BLaER1 (cell line): ENCODE measurements around the gene DLG2.
"Not testable (repeated sequence)": the region's sequence is repeated elsewhere in the genome, so short reads cannot be mapped to it uniquely, and the experiment has no call there.

Source experiments
- H3K27ac ChIP-seq: shearing (Covaris generic); formaldehyde crosslinking; 2 replicates; pipeline ENCODE4 v1.8.1; 2022
- H3K27me3 ChIP-seq: shearing (Covaris generic); formaldehyde crosslinking; 2 replicates; pipeline ENCODE4 v1.8.1; 2022
- H3K36me3 ChIP-seq: shearing (Covaris generic); formaldehyde crosslinking; 2 replicates; pipeline ENCODE4 v1.8.1; 2022
- H3K4me1 ChIP-seq: shearing (Covaris generic); formaldehyde crosslinking; 2 replicates; pipeline ENCODE4 v1.8.1; 2022
- H3K4me2 ChIP-seq: shearing (Covaris generic); formaldehyde crosslinking; 2 replicates; pipeline ENCODE4 v1.8.1; 2022
- H3K4me3 ChIP-seq: shearing (Covaris generic); formaldehyde crosslinking; 2 replicates; pipeline ENCODE4 v1.8.1; 2022
- H3K9ac ChIP-seq: shearing (Covaris generic); formaldehyde crosslinking; 2 replicates; pipeline ENCODE4 v1.8.1; 2022
- H3K9me3 ChIP-seq: shearing (Covaris generic); formaldehyde crosslinking; 2 replicates; pipeline ENCODE4 v1.8.1; 2022
- H4K20me1 ChIP-seq: shearing (Covaris generic); formaldehyde crosslinking; 2 replicates; pipeline ENCODE4 v1.8.1; 2022
- Cebpa-rat ChIP-seq: shearing (Covaris generic); IDR thresholded peaks from 2 replicates; pipeline ENCODE4 v1.8.1; 2022

Gene DLG2

GRCh38 chr11:85647078-85647477 lies 19.9 kb upstream of the DLG2 start:
- peak overlapping the region; percentile 91 for H3K4me2 ChIP-seq
- H4K20me1 ChIP-seq = peaks cover 11% of the 10 kb centered on the region; the same call in 1 of the 2 replicates
- H3K27me3 ChIP-seq = no peaks in the 10 kb centered on the region
- TF ChIP-seq Cebpa-rat = no peak
- peaks cover 15% of the 10 kb centered on the region for H3K36me3 ChIP-seq
- peak overlapping the region; percentile 74 for H3K4me3 ChIP-seq
- H3K9me3 ChIP-seq = no peaks in the 10 kb centered on the region
- H3K4me1 ChIP-seq = peaks cover 23% of the 10 kb centered on the region
- H3K9ac ChIP-seq = peak overlapping the region; percentile 81
- peak overlapping the region; percentile 65; the same call in 1 of the 2 replicates for H3K27ac ChIP-seq

- Histone ChIP-seq H3K4me1 (peaks cover 7% of the 10 kb centered on the region), H3K36me3 (peaks cover 4% of the 10 kb centered on the region; the same call in 1 of the 2 replicates), H3K4me2 (no peak overlapping the region), H3K9ac (no peak overlapping the region), H4K20me1 (no peaks in the 10 kb centered on the region), H3K9me3 (no peaks in the 10 kb centered on the region), H3K4me3 (no peak overlapping the region), H3K27ac (no peak overlapping the region), H3K27me3 (no peaks in the 10 kb centered on the region)
- TF ChIP-seq Cebpa-rat = no peak
Observed at GRCh38 chr11:85643191-85643614, 16.1 kb upstream of the DLG2 start.

- TF ChIP-seq Cebpa-rat = no peak
Observed at GRCh38 chr11:85634747-85635146, 7.6 kb upstream of the DLG2 start.

GRCh38 chr11:85628771-85629341 lies 1.7 kb upstream of the DLG2 start:
- Histone ChIP-seq H3K4me2 (peak overlapping the region; percentile 85), H3K36me3 (peaks cover 24% of the 10 kb centered on the region; the same call in 1 of the 2 replicates), H3K4me3 (peak overlapping the region; percentile 72), H3K27me3 (no peaks in the 10 kb centered on the region), H4K20me1 (no peaks in the 10 kb centered on the region; the same call in 1 of the 2 replicates), H3K9ac (peak overlapping the region; percentile 72), H3K4me1 (peaks cover 32% of the 10 kb centered on the region), H3K9me3 (no peaks in the 10 kb centered on the region), H3K27ac (peak overlapping the region; percentile 33)
- TF ChIP-seq Cebpa-rat = no peak

More at GRCh38 chr11:85634747-85635146, 7.6 kb upstream of the DLG2 start:
- Histone ChIP-seq H3K9me3 (no peaks in the 10 kb centered on the region), H3K27me3 (no peaks in the 10 kb centered on the region), H3K4me3 (no peak overlapping the region), H3K9ac (no peak overlapping the region), H3K4me2 (no peak overlapping the region), H4K20me1 (no peaks in the 10 kb centered on the region; the same call in 1 of the 2 replicates), H3K36me3 (peaks cover 65% of the 10 kb centered on the region), H3K27ac (no peak overlapping the region), H3K4me1 (peaks cover 10% of the 10 kb centered on the region)

GRCh38 chr11:85627998-85628770 lies 1.0 kb upstream of the DLG2 start, which contains the start of gene TMEM126B:
TMEM126B (plus strand) TSS chr11:85628593; CDS start chr11:85628608, 15 bp downstream.
- no peaks in the 10 kb centered on the region for H3K9me3 ChIP-seq
- peaks cover 23% of the 10 kb centered on the region; the same call in 1 of the 2 replicates for H3K36me3 ChIP-seq
- H4K20me1 ChIP-seq = no peaks in the 10 kb centered on the region; the same call in 1 of the 2 replicates
- peak within 1 kb of the TSS; percentile 72 for H3K9ac ChIP-seq
- TF ChIP-seq Cebpa-rat = no peak
- peaks cover 32% of the 10 kb centered on the region for H3K4me1 ChIP-seq
- H3K4me3 ChIP-seq = peak within 1 kb of the TSS; percentile 72
- H3K4me2 ChIP-seq = peak within 1 kb of the TSS; percentile 93
- H3K27me3 ChIP-seq = no peaks in the 10 kb centered on the region
- peak within 1 kb of the TSS; percentile 52 for H3K27ac ChIP-seq

GRCh38 chr11:85626496-85626895 lies 648 bp downstream of the DLG2 start:
- no peak overlapping the region for H3K9ac ChIP-seq
- no peak overlapping the region for H3K27ac ChIP-seq
- H3K4me3 ChIP-seq = no peak overlapping the region

GRCh38 chr11:85620256-85620655 lies 6.9 kb downstream of the DLG2 start:
- Histone ChIP-seq H3K27me3 (no peaks in the 10 kb centered on the region), H3K4me3 (no peak overlapping the region), H3K27ac (no peak overlapping the region), H3K4me2 (no peak overlapping the region), H3K9ac (no peak overlapping the region), H3K36me3 (no peaks in the 10 kb centered on the region), H4K20me1 (no peaks in the 10 kb centered on the region), H3K4me1 (no peaks in the 10 kb centered on the region), H3K9me3 (no peaks in the 10 kb centered on the region)
- TF ChIP-seq Cebpa-rat = no peak

More at GRCh38 chr11:85626496-85626895, 648 bp downstream of the DLG2 start:
- no peaks in the 10 kb centered on the region; the same call in 1 of the 2 replicates for H4K20me1 ChIP-seq
- peak overlapping the region; percentile 93 for H3K4me2 ChIP-seq
- no peaks in the 10 kb centered on the region for H3K27me3 ChIP-seq
- H3K4me1 ChIP-seq = peaks cover 32% of the 10 kb centered on the region
- H3K9me3 ChIP-seq = no peaks in the 10 kb centered on the region
- H3K36me3 ChIP-seq = peaks cover 16% of the 10 kb centered on the region; the same call in 1 of the 2 replicates
- no peak for TF ChIP-seq Cebpa-rat

- Histone ChIP-seq H4K20me1 (no peaks in the 10 kb centered on the region), H3K27me3 (no peaks in the 10 kb centered on the region), H3K9me3 (no peaks in the 10 kb centered on the region), H3K4me2 (no peak overlapping the region), H3K36me3 (no peaks in the 10 kb centered on the region), H3K9ac (no peak overlapping the region), H3K4me1 (no peaks in the 10 kb centered on the region), H3K27ac (no peak overlapping the region), H3K4me3 (no peak overlapping the region)
- peak; percentile 94 for TF ChIP-seq Cebpa-rat
Observed at GRCh38 chr11:85619499-85619898, 7.6 kb downstream of the DLG2 start.

GRCh38 chr11:85611643-85612042 lies 15.5 kb downstream of the DLG2 start:
- H3K36me3 ChIP-seq, H3K4me3 ChIP-seq, H3K4me2 ChIP-seq, H3K4me1 ChIP-seq, H3K27ac ChIP-seq, H3K9ac ChIP-seq, H3K27me3 ChIP-seq, H4K20me1 ChIP-seq: not testable (repeated sequence)
- peaks cover 15% of the 10 kb centered on the region for H3K9me3 ChIP-seq

GRCh38 chr11:85609286-85609685 lies 17.9 kb downstream of the DLG2 start:
- H3K4me2 ChIP-seq, H3K4me1 ChIP-seq, H3K27ac ChIP-seq: not testable (repeated sequence)

GRCh38 chr11:85608621-85609020 lies 18.5 kb downstream of the DLG2 start:
- not testable (repeated sequence) for H3K4me1 ChIP-seq, H3K27me3 ChIP-seq, H3K9ac ChIP-seq, H4K20me1 ChIP-seq, H3K27ac ChIP-seq, H3K4me2 ChIP-seq, H3K36me3 ChIP-seq, H3K4me3 ChIP-seq
- H3K9me3 ChIP-seq = peaks cover 12% of the 10 kb centered on the region

More at GRCh38 chr11:85609286-85609685, 17.9 kb downstream of the DLG2 start:
- H3K36me3 ChIP-seq, H3K4me3 ChIP-seq, H3K27me3 ChIP-seq, H4K20me1 ChIP-seq, H3K9ac ChIP-seq: not testable (repeated sequence)
- peaks cover 15% of the 10 kb centered on the region for H3K9me3 ChIP-seq

GRCh38 chr11:85606237-85606636 lies 20.9 kb downstream of the DLG2 start:
- H3K9ac ChIP-seq, H3K4me2 ChIP-seq, H4K20me1 ChIP-seq, H3K27me3 ChIP-seq, H3K27ac ChIP-seq, H3K36me3 ChIP-seq, H3K9me3 ChIP-seq, H3K4me1 ChIP-seq, H3K4me3 ChIP-seq: not testable (repeated sequence)
